Smooth muscle cell (in vitro differentiated cells): ENCODE measurements around the gene RPTOR. TPM values are rescaled to one million over a fixed set of nuclear protein-coding genes. Genes with fewer than 3 reads are reported as not detected.

Source experiments
- DNase-seq: peaks from one replicate; lab custom pipeline; 2025; ENCODE audit not compliant: unreplicated experiment; lab: John Stamatoyannopoulos, UW
- H2AFZ ChIP-seq: fragments of 200-600 bp; sonication (generic); 2 replicates; pipeline ENCODE4 v1.6.0; 2016; ENCODE audit warnings: antibody characterized with exemption, low read depth, mild to moderate bottlenecking
- H3F3A ChIP-seq: fragments of 200-600 bp; sonication (generic); 2 replicates; pipeline ENCODE4 v1.6.0; 2017; ENCODE audit warnings: antibody characterized with exemption, low read depth
- H3K27ac ChIP-seq: fragments of 200-600 bp; sonication (generic); 2 replicates; pipeline ENCODE4 v1.5.1; 2016; ENCODE audit warnings: low read depth, mild to moderate bottlenecking
- H3K27me3 ChIP-seq: fragments of 200-600 bp; sonication (generic); 2 replicates; pipeline ENCODE4 v1.6.1; 2016; ENCODE audit warnings: low read depth, mild to moderate bottlenecking
- H3K36me3 ChIP-seq: fragments of 200-600 bp; sonication (generic); 2 replicates; pipeline ENCODE4 v1.5.1; 2016; ENCODE audit warnings: low read depth
- H3K4me1 ChIP-seq: fragments of 200-600 bp; sonication (generic); 2 replicates; pipeline ENCODE4 v1.5.1; 2016; ENCODE audit warnings: low read depth
- H3K4me2 ChIP-seq: fragments of 200-600 bp; sonication (generic); 2 replicates; pipeline ENCODE4 v1.6.0; 2016; ENCODE audit warnings: mild to moderate bottlenecking
- H3K4me3 ChIP-seq: fragments of 200-600 bp; sonication (generic); 2 replicates; pipeline ENCODE4 v1.5.1; 2016; ENCODE audit warnings: mild to moderate bottlenecking
- H3K79me2 ChIP-seq: fragments of 200-600 bp; sonication (generic); 2 replicates; pipeline ENCODE4 v1.6.0; 2016; ENCODE audit warnings: low read depth, mild to moderate bottlenecking
- H3K9ac ChIP-seq: fragments of 200-600 bp; sonication (generic); 2 replicates; pipeline ENCODE4 v1.6.0; 2016; ENCODE audit warnings: low read depth
- H3K9me3 ChIP-seq: fragments of 200-600 bp; sonication (generic); replicated peaks from 2 replicates; pipeline ENCODE4 v1.5.1; 2016; ENCODE audit warnings: low read depth
- H4K20me1 ChIP-seq: fragments of 200-600 bp; sonication (generic); 2 replicates; pipeline ENCODE4 v1.6.0; 2016; ENCODE audit warnings: low read depth
- WGBS: methylation state at CpG from one replicate; pipeline ENCODE4 v1.1.7; 2016; ENCODE audit warnings: low lambda C conversion rate; 5-methylcytosine and 5-hydroxymethylcytosine counted together
- polyA plus RNA-seq: library from polyadenylated mRNA; unstranded; fragments of >200 nt; fragmentation: Nextera tagmentation; extraction: Ambion mirVana; gene quantifications from 2 replicates; pipeline ENCODE4 v1.2.1, GENCODE V29; 2016
- total RNA-seq: library from RNA; depleted of rRNA; stranded (reverse); fragments of >200 nt; gene quantifications from 2 replicates; pipeline ENCODE4 v1.2.3, GENCODE V29; 2014
- TF ChIP-seq, protein P1 (sequence below): fragments of 200-600 bp; sonication (generic); IDR thresholded peaks from 2 replicates; pipeline ENCODE4 v1.5.1; 2017; ENCODE audit warnings: borderline replicate concordance, mild to moderate bottlenecking, antibody characterized with exemption; ENCODE audit not compliant: insufficient read depth, poor library complexity, severe bottlenecking

Gene RPTOR
- total and polyA plus RNA-seq, 2 experiments from 2014 or later, result 10.6 to 12.2 TPM

DNA sequence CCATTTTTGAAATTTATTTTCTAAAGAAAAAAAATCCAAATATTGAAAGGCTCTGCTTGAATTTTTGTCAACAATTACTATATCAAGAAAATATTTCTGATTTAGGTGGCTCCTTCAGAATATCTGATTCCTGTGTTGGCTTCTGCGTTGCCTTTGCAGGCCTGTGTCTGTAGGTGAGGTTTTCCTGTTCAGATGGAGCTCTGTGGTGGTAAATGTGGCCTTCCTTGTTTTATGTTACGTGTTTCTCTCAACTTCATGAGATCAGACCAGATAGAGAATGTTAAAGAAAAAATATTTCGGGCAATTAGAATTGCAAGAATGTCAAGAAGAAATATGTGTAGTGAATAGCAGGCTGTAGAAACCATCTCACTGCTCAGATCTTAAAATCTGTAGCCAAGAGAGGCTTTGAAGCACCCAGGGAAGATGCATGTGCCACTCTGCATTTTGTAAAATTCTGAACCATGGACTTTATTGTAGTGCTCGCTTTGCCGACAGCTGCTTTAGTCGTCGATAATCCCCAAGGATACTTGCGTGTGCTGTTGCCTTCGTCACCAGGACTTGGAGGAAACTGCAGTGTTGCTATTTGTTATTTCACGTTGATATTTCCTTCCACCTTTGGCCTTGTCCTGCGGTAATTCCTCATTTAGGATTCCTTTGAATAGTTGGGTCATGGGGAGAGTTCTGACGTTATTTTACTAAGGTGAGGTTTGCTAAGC, 69.9 kb downstream of the RPTOR start:
- DNase-seq, result no peak
- Histone ChIP-seq H3F3A (no peaks in the 10 kb centered on the region), H3K27me3 (no peaks in the 10 kb centered on the region), H3K9ac (no peak overlapping the region), H3K27ac (no peak overlapping the region), H3K4me2 (no peak overlapping the region), H3K79me2 (peaks cover 62% of the 10 kb centered on the region), H2AFZ (no peak overlapping the region), H4K20me1 (peaks cover 80% of the 10 kb centered on the region), H3K4me3 (no peak overlapping the region), H3K4me1 (no peaks in the 10 kb centered on the region), H3K36me3 (no peaks in the 10 kb centered on the region), H3K9me3 (no peaks in the 10 kb centered on the region)
- TF ChIP-seq, protein P1, sequence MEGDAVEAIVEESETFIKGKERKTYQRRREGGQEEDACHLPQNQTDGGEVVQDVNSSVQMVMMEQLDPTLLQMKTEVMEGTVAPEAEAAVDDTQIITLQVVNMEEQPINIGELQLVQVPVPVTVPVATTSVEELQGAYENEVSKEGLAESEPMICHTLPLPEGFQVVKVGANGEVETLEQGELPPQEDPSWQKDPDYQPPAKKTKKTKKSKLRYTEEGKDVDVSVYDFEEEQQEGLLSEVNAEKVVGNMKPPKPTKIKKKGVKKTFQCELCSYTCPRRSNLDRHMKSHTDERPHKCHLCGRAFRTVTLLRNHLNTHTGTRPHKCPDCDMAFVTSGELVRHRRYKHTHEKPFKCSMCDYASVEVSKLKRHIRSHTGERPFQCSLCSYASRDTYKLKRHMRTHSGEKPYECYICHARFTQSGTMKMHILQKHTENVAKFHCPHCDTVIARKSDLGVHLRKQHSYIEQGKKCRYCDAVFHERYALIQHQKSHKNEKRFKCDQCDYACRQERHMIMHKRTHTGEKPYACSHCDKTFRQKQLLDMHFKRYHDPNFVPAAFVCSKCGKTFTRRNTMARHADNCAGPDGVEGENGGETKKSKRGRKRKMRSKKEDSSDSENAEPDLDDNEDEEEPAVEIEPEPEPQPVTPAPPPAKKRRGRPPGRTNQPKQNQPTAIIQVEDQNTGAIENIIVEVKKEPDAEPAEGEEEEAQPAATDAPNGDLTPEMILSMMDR, result no peak
- 87% methylated on average over 12 of the region's 12 CpGs for WGBS

DNA sequence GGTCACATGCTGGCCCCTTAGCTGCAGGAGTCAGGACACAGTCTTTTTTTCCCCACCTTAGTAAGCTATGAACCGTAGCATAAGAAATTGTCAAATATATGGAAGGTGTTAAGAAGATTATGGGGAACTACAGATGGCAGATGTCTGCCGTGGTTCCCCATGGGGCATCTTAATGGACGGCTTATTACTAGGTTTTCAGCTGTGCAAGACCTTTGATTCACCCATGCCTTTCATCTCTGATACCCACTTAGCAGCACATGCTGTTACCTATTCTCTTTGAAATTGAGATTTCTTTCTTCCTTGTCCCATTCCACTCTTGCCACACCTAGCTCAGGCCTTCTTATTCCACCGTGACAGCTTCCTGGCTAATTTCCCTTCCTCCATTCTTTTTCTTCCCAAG, 70.7 kb downstream of the RPTOR start:
- Histone ChIP-seq H3K27me3 (no peaks in the 10 kb centered on the region), H3K79me2 (peaks cover 59% of the 10 kb centered on the region), H3K4me2 (no peak overlapping the region), H3K4me1 (no peaks in the 10 kb centered on the region), H3K27ac (no peak overlapping the region), H3K4me3 (no peak overlapping the region), H3K36me3 (no peaks in the 10 kb centered on the region), H2AFZ (no peak overlapping the region), H4K20me1 (peaks cover 76% of the 10 kb centered on the region), H3K9ac (no peak overlapping the region), H3F3A (no peaks in the 10 kb centered on the region), H3K9me3 (no peaks in the 10 kb centered on the region)
- no peak for DNase-seq
- TF ChIP-seq, protein P1, result no peak
- WGBS, result 86% methylated on average over 4 of the region's 4 CpGs

DNA sequence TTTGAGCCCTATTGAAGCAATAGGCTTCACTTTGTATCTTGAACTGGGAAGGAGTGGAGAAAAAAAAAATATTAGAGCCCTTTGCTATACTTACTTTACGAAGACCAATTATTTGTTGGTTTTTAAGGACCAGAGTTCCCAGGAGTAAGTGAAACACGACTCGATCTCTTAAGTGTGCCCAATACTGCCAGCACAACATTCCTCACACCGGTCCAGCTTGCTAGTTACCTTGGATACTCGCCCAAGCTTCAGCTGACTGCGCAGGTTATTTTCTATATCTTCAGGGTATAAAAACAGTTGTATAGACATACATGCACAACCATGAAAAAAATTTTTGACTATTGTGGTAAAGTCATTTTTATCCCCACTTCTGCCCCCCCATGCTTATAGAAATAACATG, 72.1 kb downstream of the RPTOR start:
- Histone ChIP-seq H3K36me3 (no peaks in the 10 kb centered on the region), H3F3A (no peaks in the 10 kb centered on the region), H3K9ac (no peak overlapping the region), H4K20me1 (peaks cover 76% of the 10 kb centered on the region), H2AFZ (no peak overlapping the region), H3K4me3 (no peak overlapping the region), H3K4me1 (no peaks in the 10 kb centered on the region), H3K79me2 (peaks cover 57% of the 10 kb centered on the region), H3K4me2 (no peak overlapping the region), H3K27ac (no peak overlapping the region), H3K27me3 (no peaks in the 10 kb centered on the region), H3K9me3 (no peaks in the 10 kb centered on the region)
- TF ChIP-seq, protein P1, result no peak
- DNase-seq, result no peak
- 91% methylated on average over 6 of the region's 6 CpGs for WGBS

DNA sequence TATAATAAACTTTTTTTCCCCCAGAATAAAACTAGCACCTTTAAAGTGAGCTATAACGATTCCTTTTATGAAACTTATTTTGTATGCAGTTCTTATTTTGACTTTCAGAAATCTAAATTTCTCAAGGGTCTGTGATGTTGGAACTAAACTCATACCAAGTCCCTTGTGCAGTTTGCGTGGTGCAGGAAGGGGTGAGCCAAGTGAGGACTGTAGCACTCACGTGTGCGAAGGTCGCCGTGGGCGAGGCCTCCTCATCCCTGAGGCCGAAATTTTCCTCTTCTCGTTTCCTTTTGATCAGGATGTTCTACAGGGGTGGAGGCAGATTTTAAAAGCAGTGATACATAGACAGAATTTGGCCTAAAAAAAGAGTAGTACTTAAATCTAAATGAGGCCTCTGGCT, 73.7 kb downstream of the RPTOR start:
- H2AFZ ChIP-seq, result no peak overlapping the region
- H4K20me1 ChIP-seq, result peaks cover 69% of the 10 kb centered on the region
- no peak overlapping the region for H3K4me3 ChIP-seq
- H3K27ac ChIP-seq, result no peak overlapping the region
- TF ChIP-seq, protein P1, result no peak
- WGBS, result 94% methylated on average over 9 of the region's 9 CpGs
- no peaks in the 10 kb centered on the region for H3K36me3 ChIP-seq
- H3K9me3 ChIP-seq, result no peaks in the 10 kb centered on the region
- H3K9ac ChIP-seq, result no peak overlapping the region
- no peaks in the 10 kb centered on the region for H3K4me1 ChIP-seq
- no peaks in the 10 kb centered on the region for H3K27me3 ChIP-seq
- H3K79me2 ChIP-seq, result peaks cover 57% of the 10 kb centered on the region
- no peak overlapping the region for H3K4me2 ChIP-seq
- no peak for DNase-seq
- H3F3A ChIP-seq, result no peaks in the 10 kb centered on the region
